Central memory CD8-positive, alpha-beta T cell (primary cell): Measurements from ENCODE around the gene ANKRD17.
"Not testable (repeated sequence)": the region's sequence is repeated elsewhere in the genome, so short reads cannot be mapped to it uniquely, and the experiment has no call there.

ENCODE experiments used
- ATAC-seq: fragments of 150-1000 bp; cut with Tn5 transposase; replicated peaks from 2 replicates; pipeline ENCODE4 v1.10.0; 2022; ENCODE audit warnings: mild to moderate bottlenecking, moderate FRiP score, moderate number of reproducible peaks; ENCODE audit not compliant: poor library complexity, severe bottlenecking; ENCODE audit errors: extremely low read depth
- DNase-seq, 2 donors: peaks; one replicate each; pipeline ENCODE4 v3.0.0; 2021; ENCODE audit warnings: low spot score in 2 of 2
- H3K27ac Mint-ChIP-seq: one replicate; pipeline ENCODE4 v1.8.0; 2022; ENCODE audit warnings: low read depth, mild to moderate bottlenecking, moderate library complexity, mixed read lengths
- H3K27me3 Mint-ChIP-seq: one replicate; pipeline ENCODE4 v1.8.0; 2022; ENCODE audit warnings: mixed read lengths
- H3K36me3 Mint-ChIP-seq: one replicate; pipeline ENCODE4 v1.8.0; 2022; ENCODE audit warnings: mild to moderate bottlenecking, moderate library complexity, mixed read lengths; ENCODE audit not compliant: insufficient read depth
- H3K4me1 Mint-ChIP-seq: one replicate; pipeline ENCODE4 v1.8.0; 2022; ENCODE audit warnings: mixed read lengths
- H3K4me3 Mint-ChIP-seq: one replicate; pipeline ENCODE4 v1.8.0; 2022; ENCODE audit warnings: mild to moderate bottlenecking, moderate library complexity, mixed read lengths
- H3K9me3 Mint-ChIP-seq: one replicate; pipeline ENCODE4 v1.8.0; 2022; ENCODE audit warnings: mixed read lengths

Gene ANKRD17, protein sequence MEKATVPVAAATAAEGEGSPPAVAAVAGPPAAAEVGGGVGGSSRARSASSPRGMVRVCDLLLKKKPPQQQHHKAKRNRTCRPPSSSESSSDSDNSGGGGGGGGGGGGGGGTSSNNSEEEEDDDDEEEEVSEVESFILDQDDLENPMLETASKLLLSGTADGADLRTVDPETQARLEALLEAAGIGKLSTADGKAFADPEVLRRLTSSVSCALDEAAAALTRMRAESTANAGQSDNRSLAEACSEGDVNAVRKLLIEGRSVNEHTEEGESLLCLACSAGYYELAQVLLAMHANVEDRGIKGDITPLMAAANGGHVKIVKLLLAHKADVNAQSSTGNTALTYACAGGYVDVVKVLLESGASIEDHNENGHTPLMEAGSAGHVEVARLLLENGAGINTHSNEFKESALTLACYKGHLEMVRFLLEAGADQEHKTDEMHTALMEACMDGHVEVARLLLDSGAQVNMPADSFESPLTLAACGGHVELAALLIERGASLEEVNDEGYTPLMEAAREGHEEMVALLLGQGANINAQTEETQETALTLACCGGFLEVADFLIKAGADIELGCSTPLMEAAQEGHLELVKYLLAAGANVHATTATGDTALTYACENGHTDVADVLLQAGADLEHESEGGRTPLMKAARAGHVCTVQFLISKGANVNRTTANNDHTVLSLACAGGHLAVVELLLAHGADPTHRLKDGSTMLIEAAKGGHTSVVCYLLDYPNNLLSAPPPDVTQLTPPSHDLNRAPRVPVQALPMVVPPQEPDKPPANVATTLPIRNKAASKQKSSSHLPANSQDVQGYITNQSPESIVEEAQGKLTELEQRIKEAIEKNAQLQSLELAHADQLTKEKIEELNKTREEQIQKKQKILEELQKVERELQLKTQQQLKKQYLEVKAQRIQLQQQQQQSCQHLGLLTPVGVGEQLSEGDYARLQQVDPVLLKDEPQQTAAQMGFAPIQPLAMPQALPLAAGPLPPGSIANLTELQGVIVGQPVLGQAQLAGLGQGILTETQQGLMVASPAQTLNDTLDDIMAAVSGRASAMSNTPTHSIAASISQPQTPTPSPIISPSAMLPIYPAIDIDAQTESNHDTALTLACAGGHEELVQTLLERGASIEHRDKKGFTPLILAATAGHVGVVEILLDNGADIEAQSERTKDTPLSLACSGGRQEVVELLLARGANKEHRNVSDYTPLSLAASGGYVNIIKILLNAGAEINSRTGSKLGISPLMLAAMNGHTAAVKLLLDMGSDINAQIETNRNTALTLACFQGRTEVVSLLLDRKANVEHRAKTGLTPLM (N-terminal part only)

DNA sequence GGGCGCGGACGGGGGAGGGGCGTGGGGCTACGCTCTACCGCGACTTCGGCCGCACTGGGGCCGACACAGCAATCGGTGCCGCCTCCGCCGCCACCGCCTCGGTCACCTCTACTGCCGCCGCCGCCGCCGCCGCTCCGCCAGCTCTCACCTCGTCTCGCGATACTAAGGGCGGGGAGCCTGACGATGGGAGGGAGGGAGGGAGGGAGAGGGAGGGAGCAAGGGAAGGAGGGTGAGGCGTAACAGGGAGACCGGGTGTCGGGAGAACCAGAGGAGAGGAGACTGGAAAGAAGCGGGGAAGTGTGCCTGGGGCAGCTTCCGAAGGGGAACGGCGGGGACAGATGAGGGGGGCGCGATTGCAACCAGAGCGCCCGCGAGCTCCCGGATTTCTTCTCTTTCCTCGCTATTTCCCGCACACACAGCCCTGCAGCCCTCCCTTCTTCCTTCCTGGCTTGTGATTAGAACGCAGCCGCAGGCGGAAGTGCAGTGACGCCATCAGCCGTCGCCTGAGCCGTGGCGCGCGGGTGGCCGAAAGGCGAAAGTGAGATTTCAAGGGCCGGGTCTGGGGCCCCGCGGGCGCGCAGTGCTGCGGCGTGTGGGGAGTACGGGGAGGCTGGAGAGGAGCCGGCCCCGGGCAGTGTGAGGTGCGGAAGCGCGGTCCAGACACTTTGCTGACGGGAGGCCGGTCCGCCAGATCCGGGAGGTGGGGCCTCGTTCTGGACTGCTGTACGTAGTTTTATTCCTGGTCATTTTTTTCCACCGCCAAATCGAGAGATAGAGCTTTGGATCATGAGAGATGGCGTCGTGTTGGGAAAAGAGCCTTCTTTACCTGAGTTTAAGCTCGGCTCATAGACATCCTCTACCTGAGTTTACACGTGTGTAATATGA lies at the start of gene ANKRD17:
Gene ANKRD17 (minus strand): TSS at position 113 of the 885 bp plus-strand sequence. CDS start 130 bp downstream, outside the sequence.
- Mint-ChIP-seq H3K27ac (peak within 1 kb of the TSS; percentile 100), H3K36me3 (peaks cover 27% of the 10 kb centered on the region), H3K4me3 (peak within 1 kb of the TSS; percentile 99), H3K9me3 (no peaks in the 10 kb centered on the region), H3K4me1 (peaks cover 58% of the 10 kb centered on the region), H3K27me3 (no peaks in the 10 kb centered on the region)
- peak; percentile 79 to 85 for DNase-seq
- ATAC-seq: peak; percentile 73

DNA sequence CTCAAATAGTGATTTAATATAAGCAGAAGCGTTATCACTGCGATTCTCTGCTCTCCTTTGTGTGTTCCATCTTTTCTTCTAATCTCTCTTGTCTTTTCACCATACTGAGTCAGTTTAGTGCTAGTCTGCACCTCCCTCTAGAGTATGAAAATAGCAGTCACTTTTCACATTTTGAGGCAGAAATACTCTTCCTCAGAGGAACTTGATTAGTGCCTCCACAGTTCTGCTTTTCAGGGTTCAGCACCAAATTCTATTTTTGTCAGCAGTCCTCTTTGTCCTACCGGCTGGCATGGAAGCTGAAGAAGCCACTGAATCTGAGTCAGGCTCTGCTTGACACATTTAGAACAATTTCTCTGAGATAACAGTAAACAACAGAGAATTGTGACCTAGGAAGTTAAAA lies 49.7 kb upstream of the ANKRD17 start:
- Mint-ChIP-seq H3K36me3 (no peaks in the 10 kb centered on the region), H3K4me1 (no peaks in the 10 kb centered on the region)
- no peak for ATAC-seq

DNA sequence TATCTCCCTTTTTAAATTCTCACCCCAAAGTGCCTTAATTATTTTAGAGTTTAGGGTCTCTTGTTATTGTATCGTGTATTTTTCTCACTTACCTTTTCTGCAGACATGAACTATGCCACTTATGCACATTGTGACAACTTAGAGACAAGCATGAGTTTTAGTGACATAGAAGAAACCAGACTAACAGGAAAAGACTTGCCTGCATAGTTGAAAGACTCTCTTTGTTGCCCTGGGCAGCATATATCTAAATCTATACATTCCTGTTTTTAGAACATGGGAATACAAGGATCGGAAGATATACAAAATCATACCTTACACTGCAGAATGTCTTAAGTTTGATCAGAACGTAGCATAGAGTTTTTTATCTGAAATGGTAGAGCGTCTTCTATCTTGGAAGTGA lies 45.1 kb upstream of the ANKRD17 start:
- H3K4me1 Mint-ChIP-seq: no peaks in the 10 kb centered on the region
- no peak for DNase-seq
- H3K9me3 Mint-ChIP-seq: peaks cover 5% of the 10 kb centered on the region
- H3K36me3 Mint-ChIP-seq: no peaks in the 10 kb centered on the region
- H3K27me3 Mint-ChIP-seq: no peaks in the 10 kb centered on the region
- H3K27ac Mint-ChIP-seq: no peak overlapping the region
- no peak for ATAC-seq
- no peak overlapping the region for H3K4me3 Mint-ChIP-seq

More for the DNA sequence above, 49.7 kb upstream of the ANKRD17 start:
- Mint-ChIP-seq H3K9me3 (no peaks in the 10 kb centered on the region), H3K27me3 (no peaks in the 10 kb centered on the region), H3K27ac (no peak overlapping the region), H3K4me3 (no peak overlapping the region)
- DNase-seq: no peak

DNA sequence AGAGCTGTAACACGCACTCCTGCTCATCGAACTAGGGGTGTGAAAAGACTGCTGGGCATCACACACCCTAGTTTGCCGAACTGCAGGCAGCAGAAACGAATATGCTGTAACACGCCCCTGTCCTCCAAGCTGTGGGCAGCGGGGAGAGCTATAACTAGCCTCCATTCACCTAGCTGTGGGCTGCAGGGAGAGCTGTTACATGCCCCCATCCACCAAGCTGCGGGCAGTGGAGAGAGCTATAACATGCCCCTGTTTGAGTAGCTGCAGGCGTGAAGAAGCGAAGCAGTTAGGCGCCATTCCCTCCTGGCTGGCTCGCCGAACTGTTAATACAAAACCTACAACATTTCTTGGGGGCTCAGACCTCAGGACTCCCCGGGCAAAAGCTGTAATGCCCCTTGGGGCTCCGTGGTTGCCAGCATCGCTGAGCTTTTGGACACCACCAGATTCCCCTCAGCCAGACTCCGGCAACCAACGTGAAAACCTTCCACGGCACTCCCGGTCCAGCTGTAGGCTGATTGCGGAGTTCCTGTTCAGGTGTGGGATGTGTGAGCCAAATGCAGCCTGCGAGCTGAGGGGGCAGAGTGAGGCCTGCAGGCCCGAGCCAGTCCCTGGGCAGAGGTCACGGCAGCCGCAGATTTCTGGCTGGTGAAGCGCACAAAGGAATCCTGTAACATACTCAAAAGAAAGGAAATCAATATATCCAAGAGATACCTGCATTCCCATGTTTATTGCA lies 41.1 kb upstream of the ANKRD17 start:
- H3K27ac Mint-ChIP-seq: no peak overlapping the region
- no peaks in the 10 kb centered on the region for H3K27me3 Mint-ChIP-seq
- peaks cover 15% of the 10 kb centered on the region for H3K9me3 Mint-ChIP-seq
- H3K4me3 Mint-ChIP-seq: no peak overlapping the region
- no peak for ATAC-seq
- no peaks in the 10 kb centered on the region for H3K36me3 Mint-ChIP-seq
- H3K4me1 Mint-ChIP-seq: no peaks in the 10 kb centered on the region
- no peak for DNase-seq

DNA sequence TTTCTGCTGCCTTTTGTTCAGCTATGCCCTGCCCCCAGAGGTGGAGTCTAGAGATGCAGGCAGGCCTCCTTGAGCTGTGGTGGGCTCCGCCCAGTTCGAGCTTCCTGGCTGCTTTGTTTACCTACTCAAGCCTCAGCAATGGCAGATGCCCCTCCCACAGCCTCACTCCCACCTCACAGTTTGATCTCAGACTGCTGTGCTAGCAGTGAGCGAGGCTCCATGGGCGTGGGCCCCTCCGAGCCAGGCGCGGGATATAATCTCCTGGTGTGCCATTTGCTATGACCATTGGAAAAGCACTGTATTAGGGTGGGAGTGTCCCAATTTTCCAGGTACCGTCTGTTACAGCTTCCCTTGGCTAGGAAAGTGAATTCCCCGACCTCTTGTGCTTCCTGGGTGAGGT lies 34.1 kb upstream of the ANKRD17 start:
- H3K36me3 Mint-ChIP-seq, H3K4me3 Mint-ChIP-seq: not testable (repeated sequence)

DNA sequence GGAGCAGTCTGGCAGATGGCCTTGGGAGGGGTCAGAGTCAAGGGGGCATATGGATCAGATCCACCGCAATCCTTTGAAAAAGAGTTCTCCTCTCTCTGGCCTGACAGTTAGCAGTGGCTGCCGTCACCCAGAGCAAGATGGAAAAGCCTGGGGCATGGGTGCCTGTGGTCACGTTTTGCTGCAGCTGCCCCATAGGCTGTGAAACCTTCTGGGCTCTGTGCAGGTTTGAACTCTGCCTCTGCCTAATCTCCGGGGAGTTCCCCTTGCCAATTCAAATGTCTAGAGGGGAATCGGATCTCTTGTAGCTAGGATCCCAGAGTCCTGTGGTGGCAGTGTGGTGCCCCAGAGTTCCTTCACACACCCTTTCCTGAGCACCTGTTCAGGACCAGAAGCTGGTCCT lies 23.4 kb upstream of the ANKRD17 start:
- H3K4me3 Mint-ChIP-seq: no peak overlapping the region
- H3K4me1 Mint-ChIP-seq: peaks cover 9% of the 10 kb centered on the region
- no peak for DNase-seq
- peaks cover 2% of the 10 kb centered on the region for H3K36me3 Mint-ChIP-seq
- ATAC-seq: no peak
- no peak overlapping the region for H3K27ac Mint-ChIP-seq
- no peaks in the 10 kb centered on the region for H3K9me3 Mint-ChIP-seq
- no peaks in the 10 kb centered on the region for H3K27me3 Mint-ChIP-seq

More for the DNA sequence above, 34.1 kb upstream of the ANKRD17 start:
- H3K27me3 Mint-ChIP-seq, H3K4me1 Mint-ChIP-seq, DNase-seq, H3K27ac Mint-ChIP-seq, ATAC-seq: not testable (repeated sequence)
- peaks cover 18% of the 10 kb centered on the region for H3K9me3 Mint-ChIP-seq

DNA sequence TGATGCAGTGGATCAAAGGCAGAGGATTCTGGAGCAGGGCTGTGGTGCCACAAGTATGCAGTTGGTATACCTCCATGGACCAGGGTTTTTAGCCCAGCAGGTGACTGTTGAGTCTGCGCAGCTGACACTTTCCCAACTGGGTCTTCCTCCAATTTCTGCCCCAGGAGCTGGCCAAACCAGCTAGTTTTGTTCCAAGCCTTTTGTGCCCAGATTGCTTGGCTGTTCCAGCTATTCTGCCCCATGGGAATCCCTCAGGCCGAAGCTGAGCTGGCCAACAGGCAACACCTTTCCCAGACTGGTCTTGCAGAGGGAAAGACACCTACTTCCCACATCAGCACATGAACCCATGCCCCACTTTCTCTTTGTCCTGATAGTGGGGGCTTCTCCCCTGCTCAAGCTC lies 22.8 kb upstream of the ANKRD17 start:
- peaks cover 9% of the 10 kb centered on the region for H3K4me1 Mint-ChIP-seq
- H3K4me3 Mint-ChIP-seq: no peak overlapping the region
- peaks cover 2% of the 10 kb centered on the region for H3K36me3 Mint-ChIP-seq
- DNase-seq: no peak
- no peaks in the 10 kb centered on the region for H3K27me3 Mint-ChIP-seq
- H3K9me3 Mint-ChIP-seq: no peaks in the 10 kb centered on the region
- no peak overlapping the region for H3K27ac Mint-ChIP-seq
- ATAC-seq: no peak

DNA sequence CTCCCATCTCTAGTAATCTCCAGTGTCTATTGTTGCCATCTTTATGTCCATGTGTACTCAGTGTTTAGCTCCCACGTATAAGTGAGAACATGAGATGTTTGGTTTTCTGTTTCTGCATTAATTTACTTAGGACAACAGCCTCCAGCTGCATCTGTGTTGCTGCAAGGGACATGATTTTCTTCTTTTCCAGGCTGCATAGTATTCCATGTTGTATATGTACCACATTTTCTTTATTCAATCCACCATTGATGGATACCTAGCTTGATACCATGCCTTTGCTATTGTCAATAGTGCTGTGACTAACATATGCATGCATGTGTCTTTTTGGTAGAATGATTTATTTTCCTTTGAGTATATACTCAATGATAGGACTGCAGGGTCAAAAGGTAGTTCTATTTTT lies 18.6 kb upstream of the ANKRD17 start:
- Mint-ChIP-seq H3K9me3 (no peaks in the 10 kb centered on the region), H3K36me3 (peaks cover 2% of the 10 kb centered on the region), H3K4me1 (peaks cover 9% of the 10 kb centered on the region), H3K27ac (no peak overlapping the region), H3K27me3 (no peaks in the 10 kb centered on the region), H3K4me3 (no peak overlapping the region)
- no peak for ATAC-seq
- DNase-seq: no peak

DNA sequence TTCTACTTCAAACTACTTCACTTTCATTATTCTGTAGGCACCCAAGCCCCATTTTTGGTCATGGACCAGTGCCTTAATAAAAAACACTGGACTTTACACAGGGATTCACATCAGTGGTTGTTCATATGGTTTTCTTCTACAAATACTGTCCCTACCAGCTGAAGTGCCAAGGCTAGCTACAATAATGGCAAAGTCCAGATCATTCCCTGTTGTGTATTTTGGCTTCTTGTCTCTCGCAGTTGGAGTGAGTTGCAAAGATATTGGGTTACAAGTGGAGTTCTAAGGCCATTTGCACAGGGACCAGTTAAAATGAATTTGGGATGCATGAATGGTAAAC lies 16.7 kb upstream of the ANKRD17 start:
- Mint-ChIP-seq H3K27ac (no peak overlapping the region), H3K4me3 (no peak overlapping the region), H3K9me3 (no peaks in the 10 kb centered on the region), H3K36me3 (no peaks in the 10 kb centered on the region), H3K27me3 (no peaks in the 10 kb centered on the region), H3K4me1 (peaks cover under 1% of the 10 kb centered on the region)
- ATAC-seq: no peak
- DNase-seq: no peak

DNA sequence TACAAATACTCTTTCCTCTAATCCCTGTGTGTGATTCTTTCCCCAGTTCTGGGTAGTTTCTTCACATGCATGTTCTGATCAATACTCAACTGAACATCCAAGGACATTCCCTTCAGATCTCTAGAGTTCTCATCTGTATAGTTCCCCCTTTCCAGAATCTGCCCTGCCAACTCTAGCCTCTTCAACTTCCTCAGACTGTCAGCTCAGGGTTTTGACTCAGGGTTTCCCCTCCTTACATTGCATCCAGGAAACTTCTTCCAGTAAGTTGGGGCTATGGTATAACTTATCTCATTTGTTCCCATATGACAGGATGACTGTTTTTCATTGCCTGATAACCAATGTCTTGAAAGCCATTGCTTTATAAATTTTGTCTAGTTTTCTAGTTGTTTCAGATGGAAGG lies 14.2 kb upstream of the ANKRD17 start:
- no peak for ATAC-seq
- no peak for DNase-seq
- Mint-ChIP-seq H3K4me3 (no peak overlapping the region), H3K36me3 (no peaks in the 10 kb centered on the region), H3K4me1 (no peaks in the 10 kb centered on the region), H3K27ac (no peak overlapping the region), H3K9me3 (no peaks in the 10 kb centered on the region), H3K27me3 (no peaks in the 10 kb centered on the region)

DNA sequence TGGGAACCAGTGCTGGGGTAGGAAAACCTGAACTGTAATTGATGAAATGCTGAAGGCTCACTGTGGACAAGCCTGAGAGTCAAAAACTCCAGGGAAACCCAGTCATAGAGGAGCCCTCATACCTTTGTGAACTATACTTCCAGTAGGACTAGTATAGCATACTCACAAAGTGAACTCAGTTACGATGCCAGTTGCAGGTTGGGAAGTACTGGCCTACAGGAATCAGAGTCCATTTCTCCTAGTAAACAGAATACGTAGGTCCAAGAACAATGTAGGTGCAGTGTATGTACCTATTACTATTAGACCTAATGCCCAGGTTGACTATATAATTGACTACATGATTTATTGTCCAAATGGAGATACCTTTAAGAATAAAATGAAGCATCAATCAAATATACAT lies 8.5 kb upstream of the ANKRD17 start:
- no peaks in the 10 kb centered on the region for H3K36me3 Mint-ChIP-seq
- no peak overlapping the region for H3K27ac Mint-ChIP-seq
- no peaks in the 10 kb centered on the region for H3K4me1 Mint-ChIP-seq
- DNase-seq: no peak
- no peaks in the 10 kb centered on the region for H3K9me3 Mint-ChIP-seq
- no peak overlapping the region for H3K4me3 Mint-ChIP-seq
- ATAC-seq: no peak
- H3K27me3 Mint-ChIP-seq: no peaks in the 10 kb centered on the region
